Stimulated activated CD8-positive, alpha-beta memory T cell treated with anti-CD3 and anti-CD28 coated beads, Interleukin-15, amount 100 ng/mL, for 1 hour (primary cell): Measurements from ENCODE around the gene HPCA.

Experiments used
- DNase-seq: peaks from one replicate; pipeline ENCODE4 v3.0.0-alpha.2; 2020; ENCODE audit warnings: low read depth

HPCA gene

GRCh38 chr1:32886004-32886827, at the start of gene HPCA:
TSS of gene HPCA (plus strand) at chr1:32886491. CDS start at chr1:32888899, 2,408 bp downstream.
- no peak for DNase-seq

GRCh38 chr1:32848354-32849063, 37.8 kb upstream of the HPCA start:
- no peak for DNase-seq

- DNase-seq, result no peak
These were observed 30.3 kb upstream of the HPCA start for GRCh38 chr1:32855861-32856617.

GRCh38 chr1:32858136-32858535, 28.2 kb upstream of the HPCA start:
- DNase-seq, result no peak

GRCh38 chr1:32858791-32859190, 27.5 kb upstream of the HPCA start:
- DNase-seq, result no peak

GRCh38 chr1:32859915-32860314, 26.4 kb upstream of the HPCA start:
- DNase-seq, result no peak

- no peak for DNase-seq
These were observed 25.7 kb upstream of the HPCA start for GRCh38 chr1:32860566-32860965.

- no peak for DNase-seq
These were observed 24.2 kb upstream of the HPCA start for GRCh38 chr1:32861904-32862695.

- DNase-seq, result no peak
These were observed 22.9 kb upstream of the HPCA start for GRCh38 chr1:32863218-32863880.

GRCh38 chr1:32863881-32864245, 22.4 kb upstream of the HPCA start:
- no peak for DNase-seq

- DNase-seq, result no peak
These were observed 21.8 kb upstream of the HPCA start for GRCh38 chr1:32864375-32865019.

- DNase-seq, result no peak
These were observed 20.5 kb upstream of the HPCA start for GRCh38 chr1:32865639-32866405.

- DNase-seq, result no peak
These were observed 19.1 kb upstream of the HPCA start for GRCh38 chr1:32867151-32867550.

GRCh38 chr1:32867671-32868070, 18.6 kb upstream of the HPCA start:
- DNase-seq, result no peak

- no peak for DNase-seq
These were observed 18.2 kb upstream of the HPCA start for GRCh38 chr1:32868085-32868484.

GRCh38 chr1:32868806-32869455, 17.4 kb upstream of the HPCA start:
- no peak for DNase-seq

GRCh38 chr1:32869923-32870614, 16.2 kb upstream of the HPCA start:
- DNase-seq, result no peak

- no peak for DNase-seq
These were observed 15.5 kb upstream of the HPCA start, which contains the start of gene FNDC5 for GRCh38 chr1:32870615-32871363. TSS of gene FNDC5 (minus strand) at chr1:32870912.
